Lower leg skin (tissue), 3 donors: Measurements from ENCODE around the gene ZMYND15.

Experiments used
- CTCF ChIP-seq, 3 donors: fragments of 450-650 bp; IDR thresholded peaks; one replicate each; pipeline ENCODE4 v1.5.1; 2016; ENCODE audit warnings: antibody characterized with exemption in 3 of 3, mild to moderate bottlenecking in 3 of 3, moderate library complexity in 2 of 3
- POLR2A ChIP-seq, 2 donors: fragments of 450-650 bp; IDR thresholded peaks; one replicate each; pipeline ENCODE4 v1.6.1; 2016 to 2017; ENCODE audit warnings: antibody characterized with exemption in 2 of 2, mild to moderate bottlenecking in 1 of 2, moderate library complexity in 1 of 2

GRCh38 chr17:4743216-4743615 lies 3.6 kb downstream of the ZMYND15 start:
- TF ChIP-seq POLR2A (IDR thresholded peaks at IDR 0.05) = no peak
- TF ChIP-seq CTCF (IDR thresholded peaks at IDR 0.05) = no peak
